Gastroesophageal sphincter (tissue), 4 donors: ENCODE measurements around the gene PPP3R2. TPM values are rescaled to one million over a fixed set of nuclear protein-coding genes. Genes with fewer than 3 reads are reported as not detected.
"Not testable (repeated sequence)": the region's sequence is repeated elsewhere in the genome, so short reads cannot be mapped to it uniquely, and the experiment has no call there.

Source experiments
- ATAC-seq: fragments of 150-250 bp; one replicate; pipeline ENCODE4 v1.9.1; 2016; ENCODE audit warnings: mild to moderate bottlenecking, moderate library complexity
- H3K27ac ChIP-seq, 4 donors: fragments of 200-600 bp; sonication (generic) in 3 of 4; 1 replicate in 3 of 4; 2 replicates in 1 of 4; pipeline ENCODE4 v1.5.1; 2016 to 2019
- H3K27me3 ChIP-seq: fragments of 200-600 bp; sonication (generic); one replicate; pipeline ENCODE4 v1.5.1; 2019
- H3K36me3 ChIP-seq, 2 donors: fragments of 200-600 bp; sonication (generic); one replicate each; pipeline ENCODE4 v1.5.1; 2019; ENCODE audit warnings: control low read depth in 1 of 2
- H3K4me1 ChIP-seq, 3 donors: fragments of 200-600 bp; sonication (generic); 1 replicate in 2 of 3; 2 replicates in 1 of 3; pipeline ENCODE4 v1.5.1; 2016 to 2019; ENCODE audit warnings: control low read depth in 2 of 3
- H3K4me3 ChIP-seq, 2 donors: fragments of 200-600 bp; sonication (generic); one replicate each; pipeline ENCODE4 v1.5.1; 2019; ENCODE audit warnings: mild to moderate bottlenecking in 1 of 2, moderate library complexity in 1 of 2
- H3K9me3 ChIP-seq, 3 donors: fragments of 200-600 bp; sonication (generic); one replicate each; pipeline ENCODE4 v1.5.1; 2017 to 2019; ENCODE audit warnings: control low read depth in 2 of 3
- EP300 ChIP-seq: sonication (generic); formaldehyde crosslinking; IDR thresholded peaks from one replicate; pipeline ENCODE4 v1.6.1; 2017; ENCODE audit warnings: antibody characterized with exemption, mild to moderate bottlenecking
- POLR2A ChIP-seq, 2 donors: fragments of 450-650 bp; IDR thresholded peaks; one replicate each; pipeline ENCODE4 v1.6.1; 2017; ENCODE audit warnings: antibody characterized with exemption in 2 of 2, mild to moderate bottlenecking in 2 of 2, moderate library complexity in 1 of 2
- POLR2AphosphoS5 ChIP-seq: sonication (generic); formaldehyde crosslinking; IDR thresholded peaks from one replicate; pipeline ENCODE4 v1.6.1; 2017; ENCODE audit warnings: antibody characterized with exemption
- WGBS, 2 donors: methylation state at CpG; one replicate each; pipeline ENCODE4 v1.1.5; 2018; ENCODE audit warnings: low coverage in 1 of 2; 5-methylcytosine and 5-hydroxymethylcytosine counted together
- total RNA-seq, 4 donors: library from RNA; depleted of rRNA; stranded (reverse); fragments of >200 nt; gene quantifications; one replicate each; pipeline ENCODE4 v1.1.0, GENCODE V29; 2016
- TF ChIP-seq, protein P1 (sequence below), 4 experiments: fragments of 200-600 bp in 2 of 4; fragments of 450-650 bp in 2 of 4; sonication (generic) in 1 of 4; IDR thresholded peaks; one replicate each; pipeline ENCODE4 v1.5.1; 2017 to 2019; ENCODE audit warnings: antibody characterized with exemption in 4 of 4, mild to moderate bottlenecking in 2 of 4, moderate library complexity in 2 of 4

The PPP3R2 gene
- total RNA-seq, 4 donors from 2014 or later = not detected

DNA sequence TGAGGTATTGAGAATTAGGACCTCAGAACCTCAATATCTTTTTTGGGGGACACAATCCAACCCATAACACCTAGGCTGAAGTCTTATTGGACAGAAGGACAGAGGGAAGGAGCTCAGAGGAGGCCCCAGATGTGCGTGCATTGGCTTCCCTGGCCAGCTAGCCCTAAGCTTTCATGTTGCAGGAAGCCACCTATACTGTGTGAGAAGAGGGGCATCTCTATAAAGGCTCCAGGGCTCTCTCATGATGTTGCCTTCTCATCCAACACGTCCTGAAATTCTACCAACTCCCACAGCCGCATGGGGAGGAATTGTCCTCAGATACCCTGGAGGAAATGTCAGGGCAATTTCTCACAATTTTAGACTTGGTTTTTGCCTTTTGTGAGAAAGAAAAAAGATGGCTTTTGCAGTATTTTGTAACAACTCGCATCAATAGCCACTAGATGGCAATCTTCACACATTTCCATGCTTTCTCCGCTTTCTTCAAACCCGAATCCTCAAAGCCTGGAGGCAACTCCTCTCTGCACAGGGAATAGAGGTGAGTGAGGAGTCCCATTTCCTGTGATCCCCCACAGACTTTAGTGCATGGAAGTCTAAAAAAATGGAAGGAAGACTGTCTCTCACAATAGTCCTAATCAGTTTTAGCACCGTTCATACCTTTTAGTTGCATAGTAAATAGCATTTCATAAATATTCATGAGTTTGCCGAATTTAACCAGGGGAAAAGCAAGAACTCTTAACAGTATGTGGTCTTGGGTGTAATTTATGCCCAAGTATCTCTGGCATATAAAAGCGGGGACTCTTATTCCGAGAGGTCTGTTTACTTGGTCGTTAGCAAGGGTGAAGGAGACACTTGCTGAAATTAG lies 7.4 kb upstream of the PPP3R2 start:
- H3K4me3 ChIP-seq = no peak overlapping the region
- no peak for ATAC-seq
- TF ChIP-seq, protein P1, sequence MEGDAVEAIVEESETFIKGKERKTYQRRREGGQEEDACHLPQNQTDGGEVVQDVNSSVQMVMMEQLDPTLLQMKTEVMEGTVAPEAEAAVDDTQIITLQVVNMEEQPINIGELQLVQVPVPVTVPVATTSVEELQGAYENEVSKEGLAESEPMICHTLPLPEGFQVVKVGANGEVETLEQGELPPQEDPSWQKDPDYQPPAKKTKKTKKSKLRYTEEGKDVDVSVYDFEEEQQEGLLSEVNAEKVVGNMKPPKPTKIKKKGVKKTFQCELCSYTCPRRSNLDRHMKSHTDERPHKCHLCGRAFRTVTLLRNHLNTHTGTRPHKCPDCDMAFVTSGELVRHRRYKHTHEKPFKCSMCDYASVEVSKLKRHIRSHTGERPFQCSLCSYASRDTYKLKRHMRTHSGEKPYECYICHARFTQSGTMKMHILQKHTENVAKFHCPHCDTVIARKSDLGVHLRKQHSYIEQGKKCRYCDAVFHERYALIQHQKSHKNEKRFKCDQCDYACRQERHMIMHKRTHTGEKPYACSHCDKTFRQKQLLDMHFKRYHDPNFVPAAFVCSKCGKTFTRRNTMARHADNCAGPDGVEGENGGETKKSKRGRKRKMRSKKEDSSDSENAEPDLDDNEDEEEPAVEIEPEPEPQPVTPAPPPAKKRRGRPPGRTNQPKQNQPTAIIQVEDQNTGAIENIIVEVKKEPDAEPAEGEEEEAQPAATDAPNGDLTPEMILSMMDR (IDR thresholded peaks at IDR 0.05) = peak; percentile 31 to 71 (median 40)
- no peak for TF ChIP-seq POLR2AphosphoS5
- no peak overlapping the region for H3K27ac ChIP-seq
- peaks cover 4% of the 10 kb centered on the region for H3K27me3 ChIP-seq
- H3K4me1 ChIP-seq = peaks cover 0 to 4% (median 0%) of the 10 kb centered on the region in 3 donors
- no peaks in the 10 kb centered on the region for H3K36me3 ChIP-seq
- 14 to 17% methylated on average over 7 to 11 of the region's 11 CpGs for WGBS, 2 donors
- no peaks in the 10 kb centered on the region for H3K9me3 ChIP-seq

DNA sequence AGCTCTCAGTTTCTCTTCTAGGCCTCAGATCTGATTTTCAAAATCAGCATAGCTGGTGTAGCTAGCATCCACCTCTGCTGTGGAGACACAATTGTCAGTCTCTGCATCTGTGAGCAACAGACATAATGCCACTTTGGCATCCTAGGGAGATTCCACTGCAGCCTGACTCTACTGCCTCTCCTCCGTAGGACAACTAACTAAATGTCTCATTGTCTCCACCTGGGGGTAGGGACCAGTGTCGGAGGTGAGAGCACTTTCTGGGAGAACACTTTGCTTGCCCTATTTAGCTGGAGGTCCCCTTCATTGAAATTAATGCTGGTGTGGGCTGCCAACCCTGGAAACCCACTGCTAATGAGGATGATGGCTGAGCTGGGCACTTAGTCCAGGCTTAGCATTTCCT lies 1.4 kb downstream of the PPP3R2 start:
- WGBS, 2 donors = 90% methylated on average over 2 of the region's 2 CpGs; no CpG with 5 or more reads in 1 of the 2 donors
- no peaks in the 10 kb centered on the region for H3K9me3 ChIP-seq
- H3K36me3 ChIP-seq = no peaks in the 10 kb centered on the region
- TF ChIP-seq, protein P1 (IDR thresholded peaks at IDR 0.05) = no peak
- H3K4me1 ChIP-seq = no peaks in the 10 kb centered on the region
- no peaks in the 10 kb centered on the region for H3K27me3 ChIP-seq
- ATAC-seq = no peak
- no peak overlapping the region for H3K4me3 ChIP-seq
- no peak overlapping the region for H3K27ac ChIP-seq

DNA sequence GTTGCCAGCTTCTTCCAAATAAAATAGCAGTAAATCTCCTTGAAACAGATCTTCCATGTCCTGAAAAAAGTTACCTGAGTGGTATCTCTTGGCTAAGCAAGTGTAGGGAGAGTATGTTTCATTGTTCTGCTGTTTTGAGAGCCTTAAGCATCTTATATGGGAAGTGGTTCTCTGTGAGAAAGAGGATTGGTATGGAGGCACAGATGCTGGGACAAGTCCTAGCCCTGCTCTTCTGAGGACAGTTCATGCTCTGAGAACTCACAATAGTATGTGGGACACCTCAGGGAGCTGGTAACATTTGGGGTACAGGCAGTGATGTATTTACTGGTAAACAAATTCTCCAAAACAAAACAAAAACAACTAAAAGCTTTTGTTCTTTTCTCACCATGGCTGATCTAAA lies 2.0 kb downstream of the PPP3R2 start:
- no peak for ATAC-seq
- Histone ChIP-seq H3K27ac (no peak overlapping the region), H3K4me3 (no peak overlapping the region)

DNA sequence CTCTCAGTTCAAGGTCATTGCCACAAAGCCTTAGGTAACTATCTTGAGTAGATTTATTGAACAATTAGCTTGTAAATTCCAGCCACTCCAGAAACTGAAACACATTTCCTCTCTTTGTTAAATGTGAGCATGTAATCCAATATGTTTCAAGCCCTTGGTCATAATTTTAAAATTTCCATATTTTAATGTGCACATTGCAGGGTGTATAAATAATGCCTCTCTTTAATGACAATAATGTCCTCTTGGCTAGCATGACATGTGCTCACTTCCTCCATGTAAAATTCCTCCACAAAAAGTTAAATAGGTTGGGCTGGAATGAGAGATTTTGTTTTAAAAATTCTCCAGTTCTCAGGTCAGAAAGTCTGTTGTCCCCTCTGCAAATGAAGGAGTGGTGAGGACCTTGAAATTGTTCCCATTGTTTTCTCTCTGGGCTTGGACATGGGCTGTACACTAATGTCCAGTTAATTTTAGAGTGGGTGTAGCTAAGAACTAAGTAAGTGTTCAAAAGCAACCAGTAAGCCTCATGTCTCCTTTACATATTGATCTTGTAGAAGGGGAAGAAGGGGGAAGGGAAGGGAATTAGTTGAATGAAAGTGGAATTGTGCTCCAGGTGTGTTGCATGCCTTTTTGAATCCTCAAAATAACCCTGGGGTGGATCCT lies 2.9 kb downstream of the PPP3R2 start:
- TF ChIP-seq POLR2A (IDR thresholded peaks at IDR 0.05) (no peak), POLR2AphosphoS5 (no peak), EP300 (no peak)
- TF ChIP-seq, protein P1 (IDR thresholded peaks at IDR 0.05) = no peak
- H3K36me3 ChIP-seq = no peaks in the 10 kb centered on the region
- H3K4me1 ChIP-seq = no peaks in the 10 kb centered on the region
- ATAC-seq = no peak
- no peaks in the 10 kb centered on the region for H3K9me3 ChIP-seq
- no peak overlapping the region for H3K4me3 ChIP-seq
- H3K27ac ChIP-seq = no peak overlapping the region
- no peaks in the 10 kb centered on the region for H3K27me3 ChIP-seq

More for the DNA sequence above, 2.0 kb downstream of the PPP3R2 start:
- Histone ChIP-seq H3K27me3 (no peaks in the 10 kb centered on the region), H3K36me3 (no peaks in the 10 kb centered on the region), H3K9me3 (no peaks in the 10 kb centered on the region), H3K4me1 (no peaks in the 10 kb centered on the region)
- TF ChIP-seq POLR2AphosphoS5 = no peak
- TF ChIP-seq EP300 = no peak

DNA sequence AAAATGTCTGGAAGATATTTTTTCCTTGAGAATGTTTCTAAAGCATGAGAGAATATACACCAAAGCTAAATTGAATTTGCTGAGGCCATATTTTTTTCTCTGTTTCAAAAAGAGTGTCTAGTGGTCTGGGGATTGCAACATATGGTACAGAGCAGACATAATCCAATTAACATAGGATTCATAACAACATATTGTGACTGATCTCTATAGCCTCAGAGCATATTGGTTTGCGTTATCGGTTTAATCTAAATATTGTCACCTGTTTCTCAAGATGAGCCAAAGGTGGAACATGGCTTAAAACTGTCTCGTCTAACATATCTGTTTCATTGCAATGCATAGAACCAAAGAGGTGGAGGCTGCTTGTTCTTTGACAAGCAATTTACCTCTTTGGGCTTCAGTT lies 3.9 kb downstream of the PPP3R2 start:
- Histone ChIP-seq H3K27ac (no peak overlapping the region), H3K4me3 (no peak overlapping the region), H3K4me1 (no peaks in the 10 kb centered on the region), H3K27me3 (no peaks in the 10 kb centered on the region), H3K36me3 (no peaks in the 10 kb centered on the region), H3K9me3 (no peaks in the 10 kb centered on the region)
- TF ChIP-seq POLR2A (IDR thresholded peaks at IDR 0.05) (no peak), POLR2AphosphoS5 (no peak), EP300 (no peak)
- TF ChIP-seq, protein P1 (IDR thresholded peaks at IDR 0.05) = no peak
- no peak for ATAC-seq
- 73 to 82% methylated on average over 3 of the region's 3 CpGs for WGBS, 2 donors

DNA sequence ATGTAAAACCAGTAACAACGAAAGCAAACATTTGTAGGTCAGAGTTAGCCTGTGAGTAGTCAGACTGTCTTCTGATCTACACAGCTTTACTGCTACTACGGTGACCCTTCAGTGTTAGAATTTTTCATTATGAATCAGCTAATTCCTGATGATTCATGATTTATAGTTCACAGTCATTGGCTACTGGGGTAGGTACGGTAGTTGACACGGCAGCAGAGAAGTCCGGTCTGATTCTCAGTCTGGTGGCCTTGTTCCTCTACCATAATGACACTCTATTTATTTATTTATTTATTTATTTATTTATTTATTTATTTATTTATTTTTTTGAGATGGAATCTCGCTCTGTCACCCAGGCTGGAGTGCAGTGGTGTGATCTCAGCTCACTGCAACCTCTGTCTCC lies 4.7 kb downstream of the PPP3R2 start:
- not testable (repeated sequence) for H3K4me1 ChIP-seq, H3K4me3 ChIP-seq, H3K27me3 ChIP-seq, H3K36me3 ChIP-seq, ATAC-seq, H3K9me3 ChIP-seq, H3K27ac ChIP-seq
- 82 to 83% methylated on average over 3 to 5 of the region's 6 CpGs for WGBS, 2 donors
